ENCODE data around the gene MEX3B.

GRCh38 chr15:82046666-82047452 is 1.0 kb upstream of the MEX3B start:
- TF ChIP-seq CTCF (conservative IDR thresholded peaks at IDR 0.05 in 1 of 2, IDR thresholded peaks at IDR 0.05 in 1 of 2; ENCODE audit: low read depth in 1 of 2, low read length in 2 of 2) (peak; percentile 54 to 58), EZH2 (IDR thresholded peaks at IDR 0.05; ENCODE audit: low read length, missing control alignments) (peak; percentile 25)
